GM21526 (cell line): ENCODE data around the gene SLC13A3.

ENCODE experiments used
- ATAC-seq: cut with Tn5 transposase; IDR thresholded peaks from one replicate; pipeline ENCODE4 v1.9.1; 2021; ENCODE audit warnings: moderate library complexity; ENCODE audit not compliant: unreplicated experiment, low FRiP score

SLC13A3 gene

DNA sequence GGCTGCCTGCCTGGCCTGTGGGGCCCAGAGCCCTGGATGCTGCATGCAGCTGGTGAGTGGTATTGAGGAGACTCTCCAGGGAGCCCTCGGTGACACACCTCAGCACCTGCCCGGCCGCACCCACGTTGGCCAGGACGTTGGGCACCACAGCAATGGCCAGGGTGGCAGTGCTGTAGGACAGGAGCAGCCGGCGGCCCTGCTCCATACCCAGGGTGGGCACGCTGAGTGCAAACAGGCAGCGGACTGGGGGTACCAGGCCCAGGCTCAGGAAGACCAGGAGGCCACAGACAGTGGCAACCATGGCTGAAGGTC is 105.5 kb downstream of the SLC13A3 start:
- ATAC-seq, result no peak

DNA sequence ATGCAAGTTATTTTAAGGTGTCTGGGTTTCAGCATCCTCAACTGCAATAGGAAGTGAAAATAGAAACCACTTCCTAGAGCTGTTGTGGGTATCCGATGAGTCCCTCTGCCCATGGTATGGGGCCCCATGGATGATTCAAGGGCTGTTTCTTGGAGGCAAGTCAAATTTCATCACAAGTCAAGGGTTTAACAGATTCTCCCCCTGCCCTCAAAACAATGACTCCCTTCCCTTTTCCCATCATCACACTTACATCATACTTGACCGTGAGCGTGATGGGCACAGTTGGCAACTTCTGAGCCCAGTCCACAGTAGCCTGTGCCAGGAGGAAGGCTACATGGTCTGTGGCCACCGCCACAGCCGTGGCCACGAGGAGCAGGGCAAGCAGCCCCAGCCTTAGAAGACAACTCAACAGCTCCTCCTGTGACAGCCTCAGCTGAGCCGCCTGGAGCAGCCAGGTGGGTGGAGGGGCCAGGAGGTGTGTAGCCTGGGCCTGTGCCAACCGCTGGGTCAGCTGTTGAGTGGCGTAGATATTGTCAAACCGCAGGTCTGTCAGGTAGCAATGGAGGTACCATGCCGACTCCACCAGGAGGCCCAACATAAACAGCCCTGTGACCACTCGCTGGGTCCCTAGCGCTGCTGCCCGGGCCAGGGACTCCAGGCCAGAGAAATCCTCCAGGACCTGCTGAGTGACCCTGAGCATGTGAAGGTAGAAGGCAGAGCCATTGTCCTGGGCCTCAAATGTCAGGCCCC is 106.0 kb downstream of the SLC13A3 start:
- no peak for ATAC-seq

DNA sequence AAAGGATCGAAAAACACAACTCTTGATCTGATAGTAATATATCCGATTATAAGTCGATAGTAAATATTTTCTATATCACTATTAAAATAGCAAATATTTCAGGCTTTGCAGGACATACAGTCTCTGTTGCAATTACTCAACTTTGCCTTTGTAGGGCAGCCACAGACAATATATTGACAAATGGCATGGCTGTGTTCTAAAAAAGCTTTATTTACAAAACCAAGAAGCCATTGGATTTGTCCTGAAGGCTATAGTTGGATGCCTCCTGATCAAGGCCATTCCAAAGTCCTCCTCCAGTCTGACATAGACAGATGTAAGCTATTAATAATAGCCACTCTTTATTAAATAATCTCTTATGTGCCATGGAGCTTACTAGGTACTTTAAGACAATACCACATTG is 106.7 kb downstream of the SLC13A3 start:
- ATAC-seq, result no peak

DNA sequence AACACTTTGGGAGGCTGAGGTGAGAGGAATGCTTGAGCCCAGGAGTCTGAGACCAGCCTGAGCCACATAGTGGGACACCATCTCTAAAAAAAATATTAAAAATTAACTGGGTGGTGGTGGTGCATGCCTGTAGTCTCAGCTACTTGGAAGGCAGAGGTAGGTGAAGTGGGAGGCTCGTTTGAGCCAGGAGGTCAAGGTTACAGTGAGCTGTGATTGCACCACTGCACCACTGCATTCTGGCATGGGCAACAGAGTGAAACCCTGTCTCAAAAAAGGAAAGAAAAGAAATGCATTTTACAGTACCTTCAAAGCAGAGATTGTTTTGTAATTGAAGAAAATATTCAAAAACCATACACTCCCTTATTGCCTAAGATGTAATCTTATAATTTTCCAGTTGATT is 107.3 kb downstream of the SLC13A3 start:
- ATAC-seq, result no peak

DNA sequence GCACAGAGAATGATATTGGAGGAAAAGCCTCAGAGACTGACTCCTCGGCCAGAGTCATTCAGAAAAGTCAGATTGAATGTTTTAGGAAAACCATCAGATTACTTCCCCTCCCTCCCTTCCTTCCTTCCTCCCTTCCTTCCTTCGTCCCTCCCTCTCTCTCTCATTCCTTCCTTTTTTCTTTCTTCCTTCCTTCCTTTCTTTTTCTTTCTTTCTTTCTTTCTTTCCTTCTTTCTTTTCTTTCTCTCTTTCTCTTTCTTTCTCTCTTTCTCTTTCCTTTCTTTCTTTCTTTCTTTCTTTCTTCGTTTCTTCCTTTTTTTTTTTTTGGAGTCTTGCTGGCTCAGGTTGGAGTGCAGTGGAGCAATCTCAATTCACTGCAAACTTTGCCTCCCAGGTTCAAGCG is 108.2 kb downstream of the SLC13A3 start:
- ATAC-seq, result no peak

DNA sequence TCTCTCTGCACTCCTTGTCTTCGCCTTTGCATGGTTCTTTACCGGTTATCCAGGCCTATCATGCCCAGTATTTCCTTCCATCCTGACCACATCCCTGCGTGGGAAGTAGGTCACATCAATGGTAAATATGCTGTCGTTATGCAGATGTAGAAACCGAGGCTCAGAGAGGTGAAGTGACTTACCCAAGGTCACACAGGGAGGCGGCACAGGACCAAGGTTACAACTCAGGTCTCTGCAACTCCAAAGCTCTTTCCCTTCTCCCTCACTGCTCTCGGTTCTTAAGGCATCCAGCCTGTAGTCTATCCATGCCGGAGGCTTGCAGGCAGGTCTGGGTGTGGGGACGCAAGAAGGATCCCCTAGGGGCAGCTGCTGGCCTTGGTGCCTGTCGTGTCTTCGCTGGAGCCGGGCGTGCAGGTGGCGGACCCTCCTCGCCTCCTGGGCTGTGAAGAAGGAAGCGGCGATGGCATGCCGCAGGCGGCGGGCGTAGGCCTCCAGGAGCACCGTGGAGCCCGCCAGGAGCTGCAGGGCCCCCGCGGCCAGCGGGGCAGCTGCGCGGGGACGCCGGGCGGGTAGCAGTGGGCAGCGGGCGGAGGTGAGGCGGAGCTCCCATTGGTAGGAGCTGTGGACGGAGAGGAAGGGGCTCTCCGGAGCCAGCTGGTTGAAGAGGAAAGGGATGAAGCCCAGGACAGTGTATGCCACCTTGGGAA is 109.9 kb downstream of the SLC13A3 start:
- ATAC-seq, result no peak

DNA sequence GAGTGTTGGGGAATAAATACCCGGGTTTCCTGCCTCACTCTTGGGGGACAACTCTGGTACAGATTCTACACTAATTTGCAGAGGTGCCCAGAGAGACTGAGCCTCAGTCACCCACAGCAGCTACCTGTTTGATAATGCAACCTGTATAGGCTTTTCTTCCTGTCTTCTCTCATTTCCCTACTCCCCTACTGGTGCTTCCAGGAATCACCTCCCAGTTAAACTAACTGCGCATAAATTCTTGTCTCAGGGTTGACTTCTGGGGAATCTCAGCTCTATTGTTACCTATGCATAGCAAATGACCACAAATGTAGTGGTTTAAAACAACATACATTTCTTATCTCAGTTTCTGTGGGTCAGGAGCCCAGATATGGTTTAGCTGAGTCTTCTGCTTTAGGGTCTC is 112.1 kb downstream of the SLC13A3 start:
- no peak for ATAC-seq

DNA sequence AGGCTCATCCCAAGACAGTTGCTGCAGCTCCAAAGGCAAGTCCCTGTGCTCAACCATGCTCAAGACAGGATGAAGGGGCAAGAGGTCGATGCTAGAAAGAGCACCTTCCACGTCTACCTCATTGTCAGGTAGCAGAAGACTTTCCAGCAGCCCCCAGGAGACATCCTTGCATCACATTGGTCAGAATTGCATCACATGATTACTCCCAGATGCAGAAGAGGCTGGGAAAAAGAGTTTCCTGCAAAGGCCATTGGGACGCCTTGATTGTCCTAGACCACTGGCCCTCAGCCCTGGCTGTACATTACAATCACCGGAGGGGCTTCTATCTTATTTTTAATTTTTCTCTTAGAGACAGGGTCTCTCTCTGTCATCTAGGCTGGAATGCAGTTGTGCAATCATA is 120.6 kb downstream of the SLC13A3 start:
- ATAC-seq, result no peak

DNA sequence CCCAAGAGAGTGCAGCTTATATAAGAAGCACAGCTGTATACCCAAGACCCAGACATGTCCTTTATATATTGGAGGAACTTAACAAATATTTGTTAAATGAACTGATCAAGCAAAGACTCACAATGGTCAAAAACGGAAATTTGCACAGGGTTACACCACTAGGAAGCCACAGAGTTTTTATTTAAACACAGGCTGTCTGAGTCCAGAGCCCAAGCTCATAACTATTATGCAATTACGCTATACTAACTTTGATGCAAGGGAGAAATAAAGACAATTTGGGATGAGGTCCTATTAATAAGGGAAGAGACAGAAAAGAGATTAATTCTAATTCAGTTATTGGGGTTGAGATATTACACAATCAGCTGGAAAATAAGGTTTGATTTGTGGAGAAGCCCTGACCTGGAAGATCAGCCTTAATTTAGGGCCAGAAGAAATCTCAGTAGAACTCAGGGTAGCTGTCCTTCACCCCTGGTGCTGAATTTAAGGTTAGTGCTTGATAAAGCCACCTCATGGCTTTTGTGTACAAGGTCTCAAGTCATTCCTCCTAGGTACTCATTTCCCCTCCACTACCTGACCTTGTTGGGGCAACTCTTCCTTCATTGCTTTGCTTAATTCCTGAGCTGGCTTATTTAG is 127.4 kb downstream of the SLC13A3 start:
- no peak for ATAC-seq

DNA sequence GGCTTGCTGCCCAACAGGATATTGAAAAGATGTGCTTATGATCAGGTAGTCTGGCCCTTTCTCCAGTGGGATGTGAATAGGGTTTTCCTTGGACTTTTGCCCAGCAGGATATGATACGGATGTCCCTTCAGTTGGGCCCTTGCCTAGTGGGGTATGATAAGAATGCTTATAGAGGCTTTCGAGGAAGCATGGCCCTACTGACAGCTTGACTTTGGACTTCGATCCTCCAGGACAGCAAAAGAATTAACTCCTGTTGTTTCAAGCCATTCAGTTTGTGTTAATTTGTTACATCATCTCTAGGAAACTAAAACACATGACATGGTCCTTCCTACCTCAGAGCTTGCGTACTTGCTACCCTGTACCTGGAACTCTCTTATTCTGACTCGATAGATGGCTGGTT is 128.2 kb downstream of the SLC13A3 start:
- no peak for ATAC-seq

DNA sequence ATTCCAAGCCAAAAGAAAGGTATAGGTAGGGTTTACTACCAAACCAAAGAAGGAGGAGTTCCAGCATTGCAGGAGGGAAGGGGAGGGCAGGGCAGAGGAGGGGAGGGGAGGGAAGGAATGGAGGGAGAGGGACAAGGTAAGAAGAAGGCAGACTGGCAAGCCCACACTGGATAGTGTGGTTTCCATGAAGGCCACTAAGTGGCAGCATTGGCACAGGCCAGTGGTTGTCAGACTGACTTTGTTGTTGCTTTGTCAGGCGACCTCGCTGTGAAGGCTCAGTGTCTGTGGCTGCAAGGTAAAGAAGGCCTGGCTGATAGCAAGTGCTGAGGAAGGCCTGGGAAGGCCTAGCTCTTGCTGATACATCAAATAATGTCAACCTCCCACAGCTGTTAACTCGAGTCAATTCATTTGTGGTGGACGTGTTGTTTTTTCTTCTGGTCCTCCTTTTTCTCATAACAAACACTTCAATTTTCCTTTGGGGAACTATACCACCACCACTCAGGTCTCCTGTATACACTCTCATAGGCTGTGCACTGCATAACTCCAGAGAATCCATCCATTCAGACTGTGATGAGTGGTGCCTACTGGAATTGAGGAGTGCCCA is 130.2 kb downstream of the SLC13A3 start:
- ATAC-seq, result no peak

DNA sequence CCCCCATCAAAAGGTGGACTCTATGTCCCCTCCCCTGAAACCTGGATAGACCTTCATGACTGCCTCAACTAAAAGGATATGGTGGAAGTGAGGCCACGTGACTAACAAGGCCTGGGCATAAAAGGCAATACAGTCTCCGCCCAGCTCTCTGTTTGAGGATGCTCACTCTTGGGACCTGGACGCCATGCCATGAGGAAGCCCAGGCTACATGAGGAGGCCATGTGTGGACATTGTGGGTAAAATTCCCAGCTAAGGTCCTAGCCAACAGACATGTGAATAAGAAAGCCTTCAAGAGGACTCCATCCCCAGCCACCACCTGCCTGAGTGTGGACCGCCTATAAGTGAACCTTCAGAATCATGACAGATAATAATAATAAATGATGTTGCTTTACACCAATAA is 130.7 kb downstream of the SLC13A3 start:
- ATAC-seq, result no peak

DNA sequence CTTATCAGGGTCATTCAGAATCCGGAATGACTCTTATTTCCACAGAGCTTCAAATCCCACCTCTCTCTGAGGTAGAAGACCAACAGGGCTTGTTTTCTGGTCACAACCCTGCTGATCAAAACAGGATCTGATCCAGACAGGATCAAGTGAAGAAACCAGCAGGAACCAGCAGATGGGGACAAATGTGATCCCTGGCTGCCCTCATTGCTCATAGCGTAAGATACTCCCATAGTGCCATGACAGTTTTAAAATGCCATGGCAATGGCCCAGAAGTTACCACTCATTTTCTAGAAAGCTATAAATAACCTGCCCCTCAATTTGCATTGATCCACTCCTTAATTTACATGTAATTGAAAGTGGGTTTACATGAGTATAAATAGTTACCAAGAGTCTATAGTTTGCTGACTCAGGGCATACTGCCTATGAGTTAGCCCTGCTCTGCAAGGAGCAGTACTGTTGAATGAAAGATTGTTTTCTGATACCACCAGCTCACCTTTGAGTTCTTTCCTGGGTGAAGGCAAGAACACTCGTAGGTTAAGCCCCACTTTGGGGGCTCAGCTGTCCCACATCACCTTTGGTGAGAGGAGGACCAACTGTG is 131.7 kb downstream of the SLC13A3 start:
- no peak for ATAC-seq

DNA sequence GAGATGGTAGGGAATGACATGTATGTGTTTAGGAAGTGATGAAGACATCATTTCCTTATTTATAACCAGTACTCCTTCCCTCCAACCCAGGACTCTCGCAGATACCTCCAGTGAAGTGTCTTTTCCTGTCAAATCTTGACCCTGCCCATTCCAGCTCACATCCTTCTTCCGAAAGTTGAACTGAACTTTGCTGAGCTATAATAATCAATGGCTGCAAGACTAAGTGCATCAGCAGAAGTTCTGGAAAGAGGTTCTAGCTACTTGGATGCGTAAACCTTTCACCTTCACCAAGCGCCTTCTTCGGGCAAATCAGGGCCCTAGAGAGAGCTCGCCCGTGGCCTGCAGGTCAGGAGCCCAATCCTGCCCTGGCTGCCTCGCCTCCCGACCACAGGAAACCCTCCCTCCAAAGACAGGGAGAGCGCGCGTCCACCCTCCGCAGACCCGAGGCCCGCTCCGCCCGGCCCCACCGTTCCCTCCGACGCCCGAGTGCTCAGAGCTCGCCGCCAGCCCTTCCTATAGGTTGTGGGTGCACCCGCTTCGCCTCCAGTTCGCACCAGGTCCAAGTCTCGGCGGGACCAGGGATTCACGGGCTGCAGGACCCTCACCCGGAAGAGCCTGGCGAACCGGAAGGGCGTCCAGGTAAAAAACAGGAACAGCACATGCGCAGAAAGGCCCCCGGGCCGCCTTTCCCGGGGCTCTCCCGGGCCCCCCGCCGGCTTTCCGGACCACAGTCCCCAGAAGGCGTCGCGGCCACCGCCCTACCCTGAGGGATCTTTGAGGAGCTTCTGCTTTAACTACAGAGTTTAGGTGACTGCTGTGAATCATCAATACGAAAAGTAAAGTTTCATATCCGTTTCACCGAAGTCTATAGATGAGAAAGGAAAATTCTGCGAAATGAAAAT is 138.1 kb downstream of the SLC13A3 start, which contains the start of gene ZNF334:
TSS of gene ZNF334 (minus strand) at position 617 of the 902 bp plus-strand sequence. CDS start 1,457 bp downstream, outside the sequence.
- ATAC-seq, result no peak

DNA sequence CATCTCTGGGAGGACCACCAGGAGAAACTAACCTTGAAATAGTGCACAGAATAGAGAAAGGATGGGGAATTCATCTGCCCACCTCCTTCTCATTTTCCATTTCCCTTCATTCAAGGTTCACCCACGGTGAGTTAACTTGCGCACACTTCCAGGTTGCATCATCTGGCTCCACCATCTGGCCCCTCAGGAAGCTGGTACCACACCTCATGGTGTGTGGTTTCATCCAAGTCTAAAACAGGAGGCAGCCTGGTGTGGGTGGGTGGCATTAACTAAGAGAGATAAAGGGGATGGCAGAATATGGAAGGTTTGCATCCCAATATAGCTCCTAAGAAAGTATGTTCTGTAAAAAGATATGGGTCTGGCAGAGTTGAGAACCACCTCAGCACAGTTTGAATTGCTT is 141.7 kb downstream of the SLC13A3 start:
- ATAC-seq, result no peak
